B cell (primary cell): ENCODE results near the gene PRRT1. TPM values are rescaled to one million over a fixed set of nuclear protein-coding genes. Genes with fewer than 3 reads are reported as not detected.
A peak's percentile ranks its signal among the peaks of the same experiment; 100 is the strongest.

Source experiments
- ATAC-seq: fragments of 200-7000 bp; cut with Tn5 transposase; one replicate; pipeline ENCODE4 v1.10.0; 2021; ENCODE audit warnings: low read depth, mild to moderate bottlenecking, moderate number of reproducible peaks, moderate library complexity
- CTCF ChIA-PET: fragments of 350-600 bp; sonication (Branson Sonifier 250); formaldehyde crosslinking; loops from one replicate; lab custom pipeline; 2021; ENCODE audit warnings: antibody characterized with exemption, inconsistent platforms; lab: Charles Lee
- POLR2A ChIA-PET: fragments of 350-600 bp; sonication (Branson Sonifier 250); formaldehyde crosslinking; loops from one replicate; lab custom pipeline; 2021; ENCODE audit warnings: antibody characterized with exemption; lab: Charles Lee
- DNase-seq: peaks from one replicate; pipeline ENCODE4 v3.0.0; 2013
- H2AFZ ChIP-seq: 2 replicates; pipeline ENCODE4 v1.6.1; 2012; ENCODE audit warnings: mild to moderate bottlenecking, low read depth, low read length; ENCODE audit not compliant: insufficient read depth, poor library complexity, severe bottlenecking
- H3K27ac ChIP-seq, 2 donors: 1 replicate in 1 of 2; 2 replicates in 1 of 2; pipeline ENCODE4 v1.5.1; 2012 to 2013; ENCODE audit warnings: low read length in 2 of 2, mild to moderate bottlenecking in 2 of 2, moderate library complexity in 1 of 2
- H3K27me3 ChIP-seq, 4 experiments: fragments of 200-600 bp in 1 of 4; sonication (generic) in 1 of 4; replicated peaks in 1 of 4; 1 replicate in 2 of 4; 2 replicates in 2 of 4; pipeline versions ENCODE4 v1.6.1 to v1.7.0; 2013 to 2016; ENCODE audit warnings: low read length in 3 of 4, mild to moderate bottlenecking in 2 of 4, mixed read lengths in 1 of 4, moderate library complexity in 1 of 4; ENCODE audit not compliant: insufficient read depth in 4 of 4, control insufficient read depth in 3 of 4; ENCODE audit errors: control extremely low read depth in 1 of 4
- H3K36me3 ChIP-seq, 2 experiments: replicated peaks in 1 of 2; 1 replicate in 1 of 2; 2 replicates in 1 of 2; pipeline versions ENCODE4 v1.6.1 to v1.7.1; 2013; ENCODE audit warnings: low read length in 1 of 2; ENCODE audit not compliant: insufficient read depth in 2 of 2, control insufficient read depth in 1 of 2; ENCODE audit errors: control extremely low read depth in 1 of 2, extremely low read depth in 1 of 2
- H3K4me1 ChIP-seq, 2 donors: fragments of 200-600 bp in 1 of 2; sonication (generic) in 1 of 2; 1 replicate in 1 of 2; 2 replicates in 1 of 2; pipeline versions ENCODE4 v1.5.1 to v1.6.1; 2013 to 2017; ENCODE audit warnings: low read length in 2 of 2; ENCODE audit not compliant: control insufficient read depth in 2 of 2, insufficient read depth in 2 of 2
- H3K4me2 ChIP-seq: replicated peaks from 2 replicates; pipeline ENCODE3; 2012; ENCODE audit warnings: mild to moderate bottlenecking, low read depth, low read length; ENCODE audit not compliant: poor library complexity, severe bottlenecking
- H3K4me3 ChIP-seq, 5 experiments: fragments of 200-600 bp in 1 of 5; sonication (generic) in 1 of 5; 1 replicate in 3 of 5; 2 replicates in 2 of 5; pipeline versions ENCODE4 v1.5.1 to v1.7.0; 2011 to 2016; ENCODE audit warnings: low read length in 4 of 5, mild to moderate bottlenecking in 4 of 5, low read depth in 2 of 5, control low read depth in 1 of 5, moderate library complexity in 1 of 5; ENCODE audit not compliant: insufficient read depth in 1 of 5; ENCODE audit errors: control extremely low read depth in 1 of 5, extremely low read depth in 1 of 5
- H3K79me2 ChIP-seq: fragments of 200-600 bp; sonication (generic); one replicate; pipeline ENCODE4 v1.6.0; 2016; ENCODE audit warnings: low read length; ENCODE audit not compliant: control insufficient read depth, insufficient read depth
- H3K9ac ChIP-seq: fragments of 200-600 bp; sonication (generic); 2 replicates; pipeline ENCODE4 v1.6.1; 2017; ENCODE audit warnings: mild to moderate bottlenecking, low read length, moderate library complexity
- H3K9me3 ChIP-seq, 3 donors: one replicate each; pipeline versions ENCODE4 v1.6.1 to v1.7.1; 2013; ENCODE audit warnings: low read length in 2 of 3; ENCODE audit not compliant: control insufficient read depth in 2 of 3, insufficient read depth in 1 of 3; ENCODE audit errors: control extremely low read depth in 1 of 3
- H4K20me1 ChIP-seq: 2 replicates; pipeline ENCODE4 v1.6.0; 2012; ENCODE audit warnings: mild to moderate bottlenecking, low read length; ENCODE audit not compliant: insufficient read depth, control insufficient read depth, poor library complexity, severe bottlenecking
- H3K27ac Mint-ChIP-seq: one replicate; pipeline ENCODE4 v1.8.0; 2021; ENCODE audit warnings: mixed read lengths
- H3K27me3 Mint-ChIP-seq: one replicate; pipeline ENCODE4 v1.8.0; 2021; ENCODE audit warnings: mixed read lengths
- H3K4me1 Mint-ChIP-seq: one replicate; pipeline ENCODE4 v1.8.0; 2021; ENCODE audit warnings: mixed read lengths
- H3K4me3 Mint-ChIP-seq: one replicate; pipeline ENCODE4 v1.8.0; 2021; ENCODE audit warnings: mixed read lengths
- H3K9me3 Mint-ChIP-seq: one replicate; pipeline ENCODE4 v1.8.0; 2022; ENCODE audit warnings: mixed read lengths; ENCODE audit not compliant: insufficient read depth
- CTCF ChIP-seq: fragments of 200-600 bp; IDR thresholded peaks from one replicate; pipeline ENCODE4 v1.8.0; 2022; ENCODE audit warnings: antibody characterized with exemption, mild to moderate bottlenecking
- EZH2 ChIP-seq: IDR thresholded peaks from 2 replicates; pipeline ENCODE4 v1.6.1; 2012; ENCODE audit warnings: borderline replicate concordance, low read depth, mild to moderate bottlenecking, moderate library complexity, low read length; ENCODE audit not compliant: insufficient read depth, poor library complexity, severe bottlenecking
- WGBS: methylation state at CpG from one replicate; pipeline ENCODE4 v1.1.5; 2013; ENCODE audit warnings: missing lambda C conversion rate; ENCODE audit not compliant: insufficient coverage; 5-methylcytosine and 5-hydroxymethylcytosine counted together
- intact Hi-C: fragments of 100-400 bp; cut with micrococcal nuclease; formaldehyde crosslinking; loops from one replicate; pipeline ENCODE4 v1.10.0; 2022
- polyA plus RNA-seq: library from polyadenylated mRNA; depleted of rRNA; stranded (reverse); fragments of >200 nt; gene quantifications from 2 replicates; pipeline ENCODE4 v1.2.3, GENCODE V29; 2012
- total RNA-seq, 2 donors: library from RNA; stranded (reverse); fragments of 120-200 nt in 1 of 2; gene quantifications; 1 replicate in 1 of 2; 2 replicates in 1 of 2; pipeline versions ENCODE4 v1.2.3 to v1.2.4, GENCODE V29; 2013 to 2022

PRRT1 gene
- total and polyA plus RNA-seq, 2 donors (not counting 1 experiment from before 2014, with no cell fraction given), result not detected

- Histone ChIP-seq H3K79me2 (no peaks in the 10 kb centered on the region), H3K27ac (no peak within 1 kb of the TSS), H3K4me2 (no peak within 1 kb of the TSS), H3K27me3 (no peaks in the 10 kb centered on the region), H3K9me3 (no peaks in the 10 kb centered on the region), H3K9ac (no peak within 1 kb of the TSS), H3K36me3 (peaks cover 0 to 5% of the 10 kb centered on the region in 2 experiments), H3K4me3 (no peak within 1 kb of the TSS), H3K4me1 (peaks cover 0 to 6% of the 10 kb centered on the region in 2 donors), H2AFZ (no peak within 1 kb of the TSS), H4K20me1 (no peaks in the 10 kb centered on the region)
- Mint-ChIP-seq H3K27me3 (no peaks in the 10 kb centered on the region), H3K4me3 (no peak within 1 kb of the TSS), H3K4me1 (peaks cover 8% of the 10 kb centered on the region), H3K27ac (no peak within 1 kb of the TSS), H3K9me3 (no peaks in the 10 kb centered on the region)
- CTCF ChIA-PET, result interaction anchor here (0.9 to 1.2 kb wide), 2 partner anchors 25 to 46 kb away, joined by 3 read pairs; no protein-coding TSS in a partner anchor
- ATAC-seq, result no peak
- POLR2A ChIA-PET, result no interaction called here
- DNase-seq, result peak; percentile 3
- no peak for TF ChIP-seq CTCF
- TF ChIP-seq EZH2, result no peak
- intact Hi-C loops, result no loop called here
Measured at GRCh38 chr6:32164295-32164694, 12.6 kb upstream of the PRRT1 start, which contains the start of gene EGFL8. TSS of gene EGFL8 (plus strand) at chr6:32164595. CDS start at chr6:32166166, 1,571 bp downstream.

- intact Hi-C loops, result no loop called here
- WGBS, result 98% methylated on average over 5 of the region's 7 CpGs
- CTCF ChIA-PET, result interaction anchor here (0.5 to 1.2 kb wide), 3 partner anchors 25 to 478 kb away, joined by 3 read pairs; no protein-coding TSS in a partner anchor
Measured at GRCh38 chr6:32163559-32164258, 12.0 kb upstream of the PRRT1 start.

More at GRCh38 chr6:32163559-32164258, 12.0 kb upstream of the PRRT1 start:
- H3K4me3 ChIP-seq, result no peak overlapping the region
- no peaks in the 10 kb centered on the region for H3K27me3 ChIP-seq
- ATAC-seq (no peak), DNase-seq (peak; percentile 3)
- no peak overlapping the region for H3K27ac Mint-ChIP-seq
- POLR2A ChIA-PET, result no interaction called here
- no peaks in the 10 kb centered on the region for H3K9me3 Mint-ChIP-seq
- H2AFZ ChIP-seq, result no peak overlapping the region
- H3K79me2 ChIP-seq, result no peaks in the 10 kb centered on the region
- H3K9me3 ChIP-seq, result no peaks in the 10 kb centered on the region
- H3K4me2 ChIP-seq, result no peak overlapping the region
- peaks cover 8% of the 10 kb centered on the region for H3K4me1 Mint-ChIP-seq
- H3K36me3 ChIP-seq, result peaks cover 0 to 3% of the 10 kb centered on the region in 2 experiments
- H4K20me1 ChIP-seq, result no peaks in the 10 kb centered on the region
- H3K27me3 Mint-ChIP-seq, result no peaks in the 10 kb centered on the region
- H3K9ac ChIP-seq, result no peak overlapping the region
- no peak overlapping the region for H3K4me3 Mint-ChIP-seq
- no peak overlapping the region for H3K27ac ChIP-seq
- H3K4me1 ChIP-seq, result peaks cover 0 to 6% of the 10 kb centered on the region in 2 donors
- no peak for TF ChIP-seq EZH2
- no peak for TF ChIP-seq CTCF
